Prostate gland (tissue), 1 donor: ENCODE data around the gene ADGRG6.

ENCODE experiments used
- POLR2A ChIP-seq: fragments of 450-650 bp; IDR thresholded peaks from one replicate; pipeline ENCODE4 v1.6.1; 2016; ENCODE audit warnings: antibody characterized with exemption, mild to moderate bottlenecking
- POLR2AphosphoS5 ChIP-seq: sonication (generic); formaldehyde crosslinking; IDR thresholded peaks from one replicate; pipeline ENCODE4 v1.6.1; 2017; ENCODE audit warnings: antibody characterized with exemption

DNA sequence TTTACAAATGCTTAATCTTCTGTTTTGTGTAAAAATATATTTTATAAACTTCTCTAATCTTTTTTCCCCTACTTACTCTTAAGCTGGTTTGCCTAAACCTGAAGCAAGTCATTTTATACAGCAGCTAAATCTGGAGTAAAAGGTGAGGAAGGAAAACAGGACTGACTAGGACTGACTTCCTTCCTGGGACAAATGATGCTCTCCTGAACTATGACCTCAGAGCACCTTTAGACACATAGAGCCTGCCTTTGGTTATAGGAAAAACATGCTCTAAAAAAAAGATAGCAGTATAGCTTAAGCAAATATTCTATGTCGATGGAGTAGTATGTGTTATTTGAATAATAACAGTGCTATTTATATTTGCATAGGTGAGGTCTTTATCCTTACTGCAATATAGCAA is 21.5 kb upstream of the ADGRG6 start:
- TF ChIP-seq POLR2A (no peak), POLR2AphosphoS5 (no peak)
